OCI-M2 (cell line): ENCODE results near the gene FBLN2.

Experiments
- DNase-seq: peaks from one replicate; lab custom pipeline; 2025; ENCODE audit not compliant: unreplicated experiment; lab: John Stamatoyannopoulos, UW

The FBLN2 gene

GRCh38 chr3:13564751-13565560 lies 16.0 kb downstream of the FBLN2 start:
- DNase-seq = no peak

GRCh38 chr3:13565581-13566452 lies 16.9 kb downstream of the FBLN2 start:
- DNase-seq = no peak

GRCh38 chr3:13566453-13566748 lies 17.5 kb downstream of the FBLN2 start:
- no peak for DNase-seq

GRCh38 chr3:13566769-13567310 lies 17.9 kb downstream of the FBLN2 start:
- DNase-seq = no peak

- no peak for DNase-seq
Measured at GRCh38 chr3:13567684-13568514, 19.0 kb downstream of the FBLN2 start.

GRCh38 chr3:13568515-13569028 lies 19.6 kb downstream of the FBLN2 start:
- no peak for DNase-seq

GRCh38 chr3:13569201-13569600 lies 20.3 kb downstream of the FBLN2 start:
- DNase-seq = no peak

GRCh38 chr3:13569641-13570390 lies 20.9 kb downstream of the FBLN2 start:
- no peak for DNase-seq

- DNase-seq = no peak
Measured at GRCh38 chr3:13570391-13571194, 21.7 kb downstream of the FBLN2 start.

- DNase-seq = no peak
Measured at GRCh38 chr3:13571264-13571663, 22.3 kb downstream of the FBLN2 start.

- no peak for DNase-seq
Measured at GRCh38 chr3:13571831-13572750, 23.2 kb downstream of the FBLN2 start.

- DNase-seq = no peak
Measured at GRCh38 chr3:13572926-13573623, 24.1 kb downstream of the FBLN2 start.

GRCh38 chr3:13574083-13574797 lies 25.3 kb downstream of the FBLN2 start:
- no peak for DNase-seq

GRCh38 chr3:13574798-13575451 lies 26.0 kb downstream of the FBLN2 start:
- no peak for DNase-seq

GRCh38 chr3:13575459-13576061 lies 26.6 kb downstream of the FBLN2 start:
- DNase-seq = no peak
